GM23248 (cell line): Measurements from ENCODE around the gene PAPPA. TPM values are rescaled to one million over a fixed set of nuclear protein-coding genes. Genes with fewer than 3 reads are reported as not detected.

Experiments
- DNase-seq: peaks from one replicate; pipeline ENCODE4 v3.0.0-alpha.2; 2015
- H2AFZ ChIP-seq: fragments of 200-600 bp; sonication (generic); 2 replicates; pipeline ENCODE4 v1.6.1; 2016; ENCODE audit warnings: antibody characterized with exemption
- H3F3A ChIP-seq: fragments of 200-600 bp; sonication (generic); 2 replicates; pipeline ENCODE4 v1.6.1; 2016; ENCODE audit warnings: mild to moderate bottlenecking, antibody characterized with exemption, mixed run types; ENCODE audit not compliant: insufficient read depth
- H3K27ac ChIP-seq: fragments of 200-600 bp; sonication (generic); 2 replicates; pipeline ENCODE4 v1.5.1; 2016; ENCODE audit warnings: mild to moderate bottlenecking
- H3K27me3 ChIP-seq: fragments of 200-600 bp; sonication (generic); replicated peaks from 2 replicates; pipeline ENCODE4 v1.6.1; 2016; ENCODE audit warnings: mild to moderate bottlenecking; ENCODE audit not compliant: insufficient read depth
- H3K36me3 ChIP-seq: fragments of 200-600 bp; sonication (generic); 2 replicates; pipeline ENCODE4 v1.6.1; 2016; ENCODE audit warnings: low read depth, mild to moderate bottlenecking
- H3K4me1 ChIP-seq: fragments of 200-600 bp; sonication (generic); 2 replicates; pipeline ENCODE4 v1.6.1; 2016; ENCODE audit warnings: mild to moderate bottlenecking; ENCODE audit not compliant: insufficient read depth
- H3K4me2 ChIP-seq: fragments of 200-600 bp; sonication (generic); one replicate; pipeline ENCODE4 v1.6.1; 2016; ENCODE audit warnings: mild to moderate bottlenecking; ENCODE audit not compliant: unreplicated experiment
- H3K4me3 ChIP-seq: fragments of 200-600 bp; sonication (generic); 2 replicates; pipeline ENCODE4 v1.5.1; 2016; ENCODE audit warnings: mild to moderate bottlenecking
- H3K79me2 ChIP-seq: fragments of 200-600 bp; sonication (generic); 2 replicates; pipeline ENCODE4 v1.6.1; 2016; ENCODE audit warnings: mild to moderate bottlenecking; ENCODE audit not compliant: insufficient read depth
- H3K9ac ChIP-seq: fragments of 200-600 bp; sonication (generic); 2 replicates; pipeline ENCODE4 v1.6.1; 2016; ENCODE audit warnings: mild to moderate bottlenecking
- H3K9me2 ChIP-seq: fragments of 200-600 bp; sonication (generic); 2 replicates; pipeline ENCODE4 v1.6.1; 2016; ENCODE audit warnings: mixed run types, mild to moderate bottlenecking, moderate library complexity; ENCODE audit not compliant: insufficient read depth
- H3K9me3 ChIP-seq: fragments of 200-600 bp; sonication (generic); one replicate; pipeline ENCODE4 v1.6.1; 2017; ENCODE audit warnings: low read depth
- H4K20me1 ChIP-seq: fragments of 200-600 bp; sonication (generic); 2 replicates; pipeline ENCODE4 v1.6.0; 2016; ENCODE audit not compliant: insufficient read depth
- EZH2 ChIP-seq: fragments of 200-600 bp; sonication (generic); IDR thresholded peaks from 2 replicates; pipeline ENCODE4 v1.6.1; 2018; ENCODE audit warnings: antibody characterized with exemption, mild to moderate bottlenecking; ENCODE audit not compliant: insufficient read depth, poor library complexity, severe bottlenecking
- EZH2phosphoT487 ChIP-seq: fragments of 200-600 bp; sonication (generic); IDR thresholded peaks from 2 replicates; pipeline ENCODE4 v1.6.1; 2018; ENCODE audit warnings: antibody characterized with exemption, moderate library complexity, mild to moderate bottlenecking, low read depth; ENCODE audit not compliant: insufficient read depth
- WGBS, 2 experiments: methylation state at CpG; one replicate each; pipeline ENCODE4 v1.1.6; 2015 to 2017; ENCODE audit warnings: low lambda C conversion rate in 2 of 2, low coverage in 1 of 2; ENCODE audit errors: missing lambda C conversion rate in 2 of 2; 5-methylcytosine and 5-hydroxymethylcytosine counted together
- in situ Hi-C: fragments of 300-500 bp; cut with MboI; formaldehyde crosslinking; loops from 2 replicates; pipeline ENCODE4 v1.15.0; 2020
- polyA plus RNA-seq: library from polyadenylated mRNA; unstranded; fragments of >200 nt; fragmentation: Nextera tagmentation; extraction: Ambion mirVana; gene quantifications from 2 replicates; pipeline ENCODE4 v1.2.1, GENCODE V29; 2016
- total RNA-seq: library from RNA; depleted of rRNA; stranded (reverse); fragments of >200 nt; shearing (Covaris generic); gene quantifications from 2 replicates; pipeline ENCODE4 v1.2.3, GENCODE V29; 2014

The PAPPA gene
- total and polyA plus RNA-seq, 2 experiments from 2014 or later, result 8.7 to 30.3 TPM

DNA sequence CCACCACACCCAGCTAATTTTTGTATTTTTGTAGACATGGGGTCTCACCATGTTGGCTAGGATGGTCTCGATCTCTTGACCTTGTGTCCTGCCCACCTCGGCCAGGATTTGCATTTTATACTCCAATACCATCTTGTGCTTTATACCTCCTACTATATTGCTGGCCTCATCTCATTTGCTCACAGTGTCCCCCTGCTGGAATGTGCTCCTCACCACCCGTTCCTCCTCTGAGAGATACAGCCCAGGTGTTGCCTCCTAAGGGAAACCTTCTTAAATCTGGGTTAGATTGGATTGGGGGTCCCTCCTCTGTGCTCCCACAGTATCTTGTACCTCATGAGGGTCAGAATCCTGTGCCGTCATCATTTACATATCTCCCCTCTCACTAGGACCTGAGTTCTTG, 131.7 kb downstream of the PAPPA start:
- no peak overlapping the region for H3K4me2 ChIP-seq
- no peaks in the 10 kb centered on the region for H3K9me3 ChIP-seq
- 88 to 95% methylated on average over 4 of the region's 4 CpGs for WGBS, 2 experiments
- DNase-seq, result no peak
- no peak overlapping the region for H3K9ac ChIP-seq
- in situ Hi-C loops, result no loop called here
- peaks cover 4% of the 10 kb centered on the region; the same call in 1 of the 2 replicates for H3K79me2 ChIP-seq
- no peak overlapping the region for H2AFZ ChIP-seq
- no peaks in the 10 kb centered on the region for H3K27me3 ChIP-seq
- H3F3A ChIP-seq, result peaks cover 40% of the 10 kb centered on the region
- H3K27ac ChIP-seq, result no peak overlapping the region
- no peak overlapping the region for H3K4me3 ChIP-seq
- H4K20me1 ChIP-seq, result no peaks in the 10 kb centered on the region
- no peak for TF ChIP-seq EZH2phosphoT487
- TF ChIP-seq EZH2, result no peak
- no peaks in the 10 kb centered on the region for H3K9me2 ChIP-seq
- peaks cover 15% of the 10 kb centered on the region for H3K4me1 ChIP-seq
- H3K36me3 ChIP-seq, result 0 out of 2 replicates have a peak, but pooled peaks cover 6% of the 10 kb centered on the region

DNA sequence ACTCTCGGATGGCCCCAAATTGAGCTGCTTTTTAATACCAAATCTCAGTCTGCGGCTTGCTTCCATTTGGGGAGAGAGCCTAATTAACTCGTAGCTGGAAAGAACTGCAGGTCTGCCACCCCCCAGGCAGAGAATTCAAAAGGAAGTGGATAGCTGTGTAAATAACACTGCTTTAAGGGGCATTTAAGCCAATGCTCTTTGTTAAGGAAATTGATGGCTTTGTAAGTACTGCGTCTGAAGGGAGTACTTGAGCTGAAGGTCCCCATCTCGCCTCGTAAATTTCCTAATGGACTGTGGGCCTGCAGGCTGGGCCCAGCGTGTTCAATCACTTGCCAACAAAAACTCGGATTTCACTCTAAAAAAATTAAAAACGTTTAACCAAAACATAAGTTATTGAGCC, 132.7 kb downstream of the PAPPA start:
- peaks cover 15% of the 10 kb centered on the region for H3K4me1 ChIP-seq
- no peaks in the 10 kb centered on the region for H3K27me3 ChIP-seq
- in situ Hi-C loops, result no loop called here

DNA sequence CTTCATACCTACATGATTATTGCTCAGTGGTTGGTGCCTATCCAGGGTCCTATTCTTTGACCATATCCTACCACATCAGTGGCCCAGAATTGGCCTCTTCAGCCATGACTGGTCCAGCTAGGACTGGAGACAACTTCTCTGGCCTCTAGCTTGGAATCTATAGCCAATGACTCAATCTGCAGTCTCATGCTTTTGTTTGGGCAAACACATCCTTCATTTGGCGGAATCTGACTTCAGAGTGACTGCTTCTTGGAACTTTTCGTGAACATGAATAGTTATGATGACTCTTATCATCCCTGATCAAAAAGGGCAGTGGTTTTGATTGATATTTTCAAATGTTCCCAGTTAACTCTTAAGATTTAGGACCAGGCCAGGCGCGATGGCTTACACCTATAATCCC, 134.1 kb downstream of the PAPPA start:
- 28 to 42% methylated on average over 4 of the region's 4 CpGs for WGBS, 2 experiments
- Histone ChIP-seq H3K79me2 (peaks cover 9% of the 10 kb centered on the region), H3K27ac (peak overlapping the region; percentile 73), H3K9me2 (no peaks in the 10 kb centered on the region), H3K4me3 (no peak overlapping the region), H3K36me3 (peaks cover 3% of the 10 kb centered on the region; the same call in 1 of the 2 replicates), H3K9me3 (no peaks in the 10 kb centered on the region), H3K27me3 (no peaks in the 10 kb centered on the region), H3K4me1 (peaks cover 15% of the 10 kb centered on the region), H3K4me2 (no peak overlapping the region), H4K20me1 (no peaks in the 10 kb centered on the region), H3F3A (peaks cover 30% of the 10 kb centered on the region), H2AFZ (no peak overlapping the region), H3K9ac (no peak overlapping the region)
- in situ Hi-C loops, result no loop called here
- peak; percentile 87 for DNase-seq
- no peak for TF ChIP-seq EZH2phosphoT487

More for the DNA sequence above, 132.7 kb downstream of the PAPPA start:
- no peak overlapping the region for H3K4me2 ChIP-seq
- no peak overlapping the region for H3K9ac ChIP-seq
- no peak for DNase-seq
- H4K20me1 ChIP-seq, result no peaks in the 10 kb centered on the region
- peaks cover 4% of the 10 kb centered on the region; the same call in 1 of the 2 replicates for H3K79me2 ChIP-seq
- no peaks in the 10 kb centered on the region for H3K9me2 ChIP-seq
- no peak overlapping the region for H2AFZ ChIP-seq
- 64 to 71% methylated on average over 9 of the region's 9 CpGs for whole genome bisulfite sequencing, 2 experiments
- no peak overlapping the region for H3K27ac ChIP-seq
- no peaks in the 10 kb centered on the region for H3K9me3 ChIP-seq
- peaks cover 36% of the 10 kb centered on the region for H3F3A ChIP-seq
- H3K36me3 ChIP-seq, result 0 out of 2 replicates have a peak, but pooled peaks cover 10% of the 10 kb centered on the region
- H3K4me3 ChIP-seq, result no peak overlapping the region
- TF ChIP-seq EZH2 (no peak), EZH2phosphoT487 (no peak)

DNA sequence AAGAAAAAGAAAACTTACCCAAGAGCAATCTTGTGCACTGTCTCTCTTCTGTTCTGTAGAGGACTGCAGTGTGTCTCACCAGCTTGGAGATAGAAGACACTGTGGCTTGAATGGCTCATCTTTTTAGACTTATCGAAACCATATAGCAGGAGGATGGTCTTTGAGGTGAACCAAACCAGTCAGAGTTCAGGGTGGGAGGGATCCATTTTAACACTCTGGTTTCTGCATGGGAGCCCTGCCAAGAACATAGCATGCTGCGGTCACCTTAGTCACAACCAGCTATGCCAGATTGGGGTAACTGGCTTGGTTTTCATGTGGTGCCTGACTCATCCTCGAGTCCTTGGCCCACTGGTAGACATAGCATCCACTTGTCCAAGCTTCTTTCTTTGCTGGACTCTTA, 135.1 kb downstream of the PAPPA start:
- Histone ChIP-seq H3K27me3 (no peaks in the 10 kb centered on the region), H3K9ac (no peak overlapping the region), H3K9me2 (no peaks in the 10 kb centered on the region), H3K79me2 (peaks cover 9% of the 10 kb centered on the region), H2AFZ (no peak overlapping the region), H3K4me1 (peaks cover 15% of the 10 kb centered on the region), H3K4me3 (peak overlapping the region; percentile 35; the same call in 1 of the 2 replicates), H3F3A (peaks cover 30% of the 10 kb centered on the region), H3K4me2 (peak overlapping the region; percentile 62), H3K27ac (peak overlapping the region; percentile 73), H4K20me1 (no peaks in the 10 kb centered on the region), H3K36me3 (peaks cover 3% of the 10 kb centered on the region; the same call in 1 of the 2 replicates), H3K9me3 (no peaks in the 10 kb centered on the region)
- TF ChIP-seq EZH2phosphoT487, result no peak
- peak; percentile 99 for DNase-seq
- 0% methylated on average over 3 of the region's 3 CpGs for WGBS, 2 experiments
- in situ Hi-C loops, result no loop called here

DNA sequence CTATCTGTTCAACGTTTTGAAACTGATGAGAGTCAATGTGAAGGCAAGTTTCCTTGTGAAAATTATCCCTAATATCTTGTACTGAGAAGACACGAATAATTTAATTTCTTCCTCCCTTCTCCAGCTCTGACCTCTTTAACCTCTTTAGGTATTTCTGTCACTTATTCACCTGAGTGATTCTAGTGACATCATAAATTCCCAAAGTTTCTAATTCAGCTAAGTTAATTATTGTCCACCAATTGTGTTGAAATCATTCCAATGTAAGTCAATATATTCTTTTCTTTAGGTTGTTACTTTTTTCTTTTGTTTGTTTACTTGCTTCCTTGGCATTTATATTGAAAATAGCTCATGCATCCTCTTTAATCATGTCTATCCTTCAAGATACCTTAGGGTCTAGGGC, 143.8 kb downstream of the PAPPA start:
- no peak overlapping the region for H3K4me2 ChIP-seq
- H3K9ac ChIP-seq, result no peak overlapping the region
- peaks cover 15% of the 10 kb centered on the region; the same call in 1 of the 2 replicates for H3K36me3 ChIP-seq
- peaks cover 10% of the 10 kb centered on the region for H3F3A ChIP-seq
- H4K20me1 ChIP-seq, result no peaks in the 10 kb centered on the region
- no peak overlapping the region for H3K27ac ChIP-seq
- H3K4me1 ChIP-seq, result no peaks in the 10 kb centered on the region
- no peak for TF ChIP-seq EZH2phosphoT487
- no peak for TF ChIP-seq EZH2
- no peak for DNase-seq
- 70 to 71% methylated on average over 2 of the region's 2 CpGs for WGBS, 2 experiments
- in situ Hi-C loops, result no loop called here
- H3K79me2 ChIP-seq, result peaks cover 5% of the 10 kb centered on the region; the same call in 1 of the 2 replicates
- H2AFZ ChIP-seq, result no peak overlapping the region
- no peak overlapping the region for H3K4me3 ChIP-seq
- no peaks in the 10 kb centered on the region for H3K27me3 ChIP-seq
- H3K9me3 ChIP-seq, result no peaks in the 10 kb centered on the region
- H3K9me2 ChIP-seq, result no peaks in the 10 kb centered on the region
